HG03469 (cell line): ENCODE data around the gene DISP2.

Source experiments
- ATAC-seq: cut with Tn5 transposase; IDR thresholded peaks from one replicate; pipeline ENCODE4 v1.9.1; 2021; ENCODE audit warnings: mild to moderate bottlenecking, moderate library complexity, moderate number of reproducible peaks; ENCODE audit not compliant: unreplicated experiment

DISP2 gene

GRCh38 chr15:40420071-40420713 lies 62.2 kb downstream of the DISP2 start:
- ATAC-seq = no peak

- no peak for ATAC-seq
These were observed 62.8 kb downstream of the DISP2 start for GRCh38 chr15:40420793-40421192.

DNA sequence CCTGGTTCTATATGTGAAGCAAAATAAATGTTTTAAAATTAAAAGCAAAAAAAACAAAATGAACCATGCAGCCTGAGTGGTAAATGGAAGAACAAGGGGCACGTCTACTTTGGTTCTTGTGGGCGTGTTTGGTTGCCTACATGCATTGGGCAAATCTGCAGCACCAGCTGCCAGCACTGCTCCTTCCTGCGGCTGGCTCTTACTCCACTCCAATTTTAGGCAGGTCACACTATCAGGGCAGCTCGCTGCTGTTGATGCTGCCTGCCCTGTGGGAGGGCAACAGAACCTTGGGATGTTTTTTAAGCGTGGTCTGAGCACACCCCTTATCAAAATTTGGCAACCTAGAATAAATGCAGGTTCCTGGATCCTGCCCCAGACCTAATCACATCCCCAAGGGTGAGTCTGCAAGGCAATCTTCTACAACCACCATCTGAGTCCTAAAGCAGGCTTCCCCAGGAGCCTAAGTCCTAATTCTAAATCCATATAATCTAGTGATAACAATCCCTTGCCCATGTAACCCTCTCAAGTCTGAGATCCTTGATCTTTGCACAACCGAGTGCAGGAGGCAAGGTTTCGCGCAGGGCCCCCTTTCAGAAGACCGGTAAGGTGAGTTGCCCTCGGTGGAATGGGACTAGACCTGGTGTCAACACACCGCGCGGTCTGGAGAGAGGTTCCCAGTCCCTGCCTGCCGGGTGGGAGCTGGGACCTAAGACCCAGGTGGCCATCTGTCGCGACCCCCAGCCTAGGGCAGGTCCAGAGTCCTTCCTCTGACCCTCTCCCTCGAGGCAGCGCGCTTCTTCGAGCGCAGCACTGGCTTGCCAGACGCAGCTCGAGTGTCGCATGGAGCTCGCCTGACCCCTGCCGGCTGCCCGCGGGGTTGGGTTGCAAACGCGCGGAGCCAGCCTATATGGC lies 63.5 kb downstream of the DISP2 start:
- no peak for ATAC-seq

GRCh38 chr15:40424483-40425115 lies 66.6 kb downstream of the DISP2 start:
- no peak for ATAC-seq

DNA sequence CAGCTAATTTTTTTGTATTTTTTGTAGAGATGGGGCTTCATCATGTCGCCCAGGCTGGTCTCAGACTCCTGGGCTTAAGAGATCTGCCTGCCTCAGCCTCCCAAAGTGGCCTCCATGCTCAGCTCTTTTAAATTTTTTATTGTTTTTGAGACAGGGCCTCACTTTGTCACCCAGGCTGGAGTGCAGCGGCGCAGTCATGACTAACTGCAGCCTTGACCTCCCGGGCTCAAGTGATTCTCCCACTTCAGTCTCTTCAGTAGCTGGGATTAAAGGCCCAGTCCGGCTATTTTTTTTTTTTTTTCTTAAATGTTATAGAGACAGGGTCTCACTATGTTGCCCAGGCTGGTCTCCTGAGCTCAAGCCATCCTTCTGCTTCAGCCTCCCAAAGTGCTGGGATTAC lies 67.7 kb downstream of the DISP2 start:
- no peak for ATAC-seq

DNA sequence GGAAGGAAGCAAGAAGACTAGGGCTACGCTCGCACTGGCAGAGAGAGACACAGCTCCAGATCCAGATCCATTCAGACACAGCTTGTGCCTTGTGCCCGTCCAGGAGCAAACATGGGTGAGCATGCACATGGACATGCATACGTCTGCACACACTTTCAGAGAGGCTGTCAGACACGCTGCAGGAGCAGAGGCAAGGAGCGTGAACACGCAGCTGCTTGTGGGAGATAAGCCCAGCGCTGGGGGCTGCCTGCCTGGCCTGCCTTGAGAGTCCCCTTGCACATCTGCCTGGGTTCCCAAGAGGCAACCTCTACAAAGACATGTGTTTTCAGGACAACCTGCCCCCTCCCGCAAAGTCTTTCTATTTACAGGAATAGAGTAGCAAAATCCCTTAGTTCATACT lies 69.2 kb downstream of the DISP2 start:
- ATAC-seq = no peak

DNA sequence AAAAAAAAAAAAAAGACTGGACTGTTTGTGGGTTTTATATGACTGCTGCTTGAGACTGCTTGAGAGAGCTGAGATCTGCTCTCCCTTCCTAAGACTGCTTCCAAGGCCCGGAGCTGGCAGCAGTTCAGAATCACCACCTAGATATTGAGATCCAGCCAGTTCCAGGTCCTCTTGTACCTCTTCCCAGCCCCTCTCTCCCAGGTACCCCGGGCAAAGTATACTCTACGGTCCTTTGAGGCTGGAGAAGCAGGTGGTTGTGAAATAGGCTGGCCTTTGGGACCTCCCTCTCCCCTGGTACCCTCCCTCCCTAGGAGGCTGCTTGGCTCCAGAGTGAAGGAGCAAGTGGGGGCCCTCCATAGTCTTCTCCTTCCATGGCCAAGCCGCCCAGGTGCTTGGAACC lies 70.2 kb downstream of the DISP2 start:
- ATAC-seq = no peak
